Nephron (organoid): ENCODE measurements around the gene DMWD.
A peak's percentile ranks its signal among the peaks of the same experiment; 100 is the strongest.

ENCODE experiments used
- H3K27ac Mint-ChIP-seq, 3 experiments: 2 replicates each; pipeline ENCODE4 v1.8.0; 2020; ENCODE audit warnings: mixed read lengths in 3 of 3, mild to moderate bottlenecking in 2 of 3, moderate library complexity in 1 of 3
- H3K27me3 Mint-ChIP-seq: 2 replicates; pipeline ENCODE4 v1.8.0; 2021; ENCODE audit warnings: low read depth, mild to moderate bottlenecking, moderate library complexity, mixed read lengths
- H3K36me3 Mint-ChIP-seq: 2 replicates; pipeline ENCODE4 v1.8.0; 2020; ENCODE audit warnings: low read depth, mixed read lengths
- H3K4me1 Mint-ChIP-seq: 2 replicates; pipeline ENCODE4 v1.8.0; 2020; ENCODE audit warnings: mixed read lengths
- H3K4me3 Mint-ChIP-seq, 3 experiments: 2 replicates each; pipeline ENCODE4 v1.8.0; 2020; ENCODE audit warnings: mild to moderate bottlenecking in 3 of 3, mixed read lengths in 3 of 3, moderate library complexity in 2 of 3
- H3K9me3 Mint-ChIP-seq: 2 replicates; pipeline ENCODE4 v1.8.0; 2020; ENCODE audit warnings: mixed read lengths
- CTCF ChIP-seq, 3 experiments: fragments of 200-600 bp; sonication (generic); IDR thresholded peaks; one replicate each; pipeline ENCODE4 v1.5.0; 2021; ENCODE audit warnings: antibody characterized with exemption in 3 of 3; ENCODE audit not compliant: unreplicated experiment in 3 of 3

Gene DMWD

GRCh38 chr19:45772912-45773311, 19.7 kb downstream of the DMWD start:
- no peaks in the 10 kb centered on the region for H3K9me3 Mint-ChIP-seq
- no peaks in the 10 kb centered on the region for H3K27me3 Mint-ChIP-seq
- peak overlapping the region in 2 of 3 experiments; percentile 19 to 58 for H3K4me3 Mint-ChIP-seq
- H3K4me1 Mint-ChIP-seq, result peaks cover 13% of the 10 kb centered on the region
- peak overlapping the region in 1 of 3 experiments; percentile 24 for H3K27ac Mint-ChIP-seq
- H3K36me3 Mint-ChIP-seq, result peaks cover 27% of the 10 kb centered on the region
- TF ChIP-seq CTCF (IDR thresholded peaks at IDR 0.05; ENCODE audit: unreplicated experiment in 3 of 3), result no peak

- peak overlapping the region; percentile 6 to 52 (median 24) for H3K27ac Mint-ChIP-seq
- H3K4me3 Mint-ChIP-seq, result peak overlapping the region; percentile 8 to 56 (median 18)
- H3K4me1 Mint-ChIP-seq, result peaks cover 13% of the 10 kb centered on the region
- H3K36me3 Mint-ChIP-seq, result peaks cover 26% of the 10 kb centered on the region
- H3K9me3 Mint-ChIP-seq, result no peaks in the 10 kb centered on the region
- no peak for TF ChIP-seq CTCF (IDR thresholded peaks at IDR 0.05; ENCODE audit: unreplicated experiment in 3 of 3)
- H3K27me3 Mint-ChIP-seq, result no peaks in the 10 kb centered on the region
Observed at GRCh38 chr19:45772130-45772840, 20.4 kb downstream of the DMWD start.

- peaks cover 18% of the 10 kb centered on the region for H3K36me3 Mint-ChIP-seq
- no peaks in the 10 kb centered on the region for H3K9me3 Mint-ChIP-seq
- TF ChIP-seq CTCF (IDR thresholded peaks at IDR 0.05; ENCODE audit: unreplicated experiment in 3 of 3), result no peak
- peak overlapping the region; percentile 33 to 100 (median 53) for H3K4me3 Mint-ChIP-seq
- no peaks in the 10 kb centered on the region for H3K27me3 Mint-ChIP-seq
- H3K27ac Mint-ChIP-seq, result peak overlapping the region; percentile 49 to 99 (median 97)
- peaks cover 13% of the 10 kb centered on the region for H3K4me1 Mint-ChIP-seq
Observed at GRCh38 chr19:45771311-45771933, 21.2 kb downstream of the DMWD start.

- H3K27ac Mint-ChIP-seq, result peak overlapping the region; percentile 97 to 99 (median 99)
- no peaks in the 10 kb centered on the region for H3K27me3 Mint-ChIP-seq
- H3K9me3 Mint-ChIP-seq, result no peaks in the 10 kb centered on the region
- peaks cover 13% of the 10 kb centered on the region for H3K4me1 Mint-ChIP-seq
- TF ChIP-seq CTCF (IDR thresholded peaks at IDR 0.05; ENCODE audit: unreplicated experiment in 3 of 3), result peak; percentile 90 to 97 (median 97)
- peak overlapping the region; percentile 95 to 100 (median 98) for H3K4me3 Mint-ChIP-seq
- H3K36me3 Mint-ChIP-seq, result peaks cover 17% of the 10 kb centered on the region
Observed at GRCh38 chr19:45770192-45771101, 22.2 kb downstream of the DMWD start.

- TF ChIP-seq CTCF (IDR thresholded peaks at IDR 0.05; ENCODE audit: unreplicated experiment in 3 of 3), result no peak
- peak overlapping the region; percentile 95 to 100 (median 98) for H3K4me3 Mint-ChIP-seq
- H3K4me1 Mint-ChIP-seq, result peaks cover 18% of the 10 kb centered on the region
- H3K9me3 Mint-ChIP-seq, result no peaks in the 10 kb centered on the region
- no peaks in the 10 kb centered on the region for H3K27me3 Mint-ChIP-seq
- H3K36me3 Mint-ChIP-seq, result peaks cover 15% of the 10 kb centered on the region
- H3K27ac Mint-ChIP-seq, result peak overlapping the region; percentile 97 to 99 (median 99)
Observed at GRCh38 chr19:45769821-45770191, 22.8 kb downstream of the DMWD start.
